Ovary (tissue), 9 donors: ENCODE results near the gene PLPPR4. TPM values are rescaled to one million over a fixed set of nuclear protein-coding genes. Genes with fewer than 3 reads are reported as not detected.

Source experiments
- DNase-seq, 5 donors: peaks; one replicate each; pipeline ENCODE4 v3.0.0-alpha.2; 2019 to 2020
- H3K27ac ChIP-seq, 2 donors: fragments of 200-600 bp; one replicate each; pipeline versions ENCODE4 v1.5.1 to v1.8.0; 2019 to 2022
- H3K27me3 ChIP-seq: fragments of 200-600 bp; one replicate; pipeline ENCODE4 v1.8.0; 2022
- H3K36me3 ChIP-seq: fragments of 200-600 bp; sonication (generic); one replicate; pipeline ENCODE4 v1.5.1; 2019
- H3K4me1 ChIP-seq: one replicate; pipeline ENCODE4 v1.8.1; 2013; ENCODE audit warnings: mild to moderate bottlenecking, moderate library complexity; ENCODE audit not compliant: insufficient read depth
- H3K4me3 ChIP-seq: fragments of 200-600 bp; sonication (generic); one replicate; pipeline ENCODE4 v1.5.1; 2017
- H3K9me3 ChIP-seq, 2 donors: fragments of 200-600 bp in 1 of 2; sonication (generic) in 1 of 2; one replicate each; pipeline versions ENCODE4 v1.5.1 to v1.8.1; 2013 to 2019; ENCODE audit warnings: mild to moderate bottlenecking in 1 of 2, moderate library complexity in 1 of 2
- CTCF ChIP-seq, 3 donors: fragments of 450-650 bp in 2 of 3; fragments of 200-600 bp in 1 of 3; IDR thresholded peaks; one replicate each; pipeline versions ENCODE4 v1.5.1 to v1.8.0; 2016 to 2022; ENCODE audit warnings: antibody characterized with exemption in 3 of 3, mild to moderate bottlenecking in 1 of 3
- EP300 ChIP-seq: sonication (generic); formaldehyde crosslinking; IDR thresholded peaks from one replicate; pipeline ENCODE4 v1.6.1; 2017; ENCODE audit warnings: antibody characterized with exemption
- POLR2A ChIP-seq: fragments of 450-650 bp; IDR thresholded peaks from one replicate; pipeline ENCODE4 v1.6.1; 2017; ENCODE audit warnings: antibody characterized with exemption, mild to moderate bottlenecking, moderate library complexity
- intact Hi-C, 4 donors: fragments of 100-400 bp; cut with DNase I; formaldehyde crosslinking; loops; one replicate each; pipeline versions ENCODE4 v1.11.0 to v1.15.1; 2022 to 2023
- polyA plus RNA-seq, 2 donors: library from polyadenylated mRNA; stranded (reverse); fragments of 200-250 nt in 1 of 2; fragments of 350-450 nt in 1 of 2; fragmentation: Illumina TruSeq in 1 of 2; extraction: RNeasy Lipid Tissue Mini Kit (QIAGEN cat#74804) in 1 of 2; gene quantifications; one replicate each; pipeline ENCODE4 v1.2.3, GENCODE V29; 2013 to 2014
- total RNA-seq, 7 donors: library from RNA; depleted of rRNA in 2 of 7; stranded (reverse); fragments of >200 nt in 2 of 7; fragmentation: NEBNext Ultra II Directional in 3 of 7; extraction: Animal tissue kit (Norgen Biotek cat#: 25700) in 3 of 7; gene quantifications; one replicate each; pipeline versions ENCODE4 v1.1.0 to v1.2.4, GENCODE V29; 2016 to 2023
- donor health status: DM: no; HTN: no; CAD: no; lungs with moderate emphysema.
- donor health status: DM: no; HTN: no; CAD: no.
- donor health status: Bipolar disorder and iron deficiency.
- donor health status: DM: yes; HTN: yes; CAD: no.
- donor health status: DM: no; HTN: no; CAD: no.
- donor health status: DM: yes; HTN: yes; CAD: no.

PLPPR4 gene
- total and polyA plus RNA-seq, 9 donors, result 0.05 to 1.3 (median 0.22) TPM; not detected in 3

GRCh38 chr1:99358770-99359169 is 94.5 kb downstream of the PLPPR4 start:
- H3K4me1 ChIP-seq, result no peaks in the 10 kb centered on the region
- intact Hi-C loops, result no loop called here
- H3K4me3 ChIP-seq, result no peak overlapping the region
- H3K36me3 ChIP-seq, result no peaks in the 10 kb centered on the region
- no peak for DNase-seq
- H3K27me3 ChIP-seq, result no peaks in the 10 kb centered on the region
- no peaks in the 10 kb centered on the region for H3K9me3 ChIP-seq
- no peak for TF ChIP-seq EP300
- no peak for TF ChIP-seq POLR2A
- TF ChIP-seq CTCF (IDR thresholded peaks at IDR 0.05), result no peak
- H3K27ac ChIP-seq, result no peak overlapping the region
